ENCODE results near the gene AQP4.

The AQP4 gene

GRCh38 chr18:26893996-26894395 lies 28.5 kb upstream of the AQP4 start:
- no peaks in the 10 kb centered on the region for H3K9me3 ChIP-seq (ENCODE audit: control extremely low read depth in 1 of 5, control insufficient read depth in 4 of 5, insufficient read depth in 2 of 5, low read depth in 1 of 5, low read length in 4 of 5)
- POLR2A ChIA-PET: no interaction called here
- no peak overlapping the region for H3K4me3 ChIP-seq (ENCODE audit: control insufficient read depth in 1 of 7, extremely low read depth in 1 of 7, insufficient read depth in 4 of 7, low read depth in 2 of 7, low read length in 6 of 7)
- H3K27ac ChIP-seq (ENCODE audit: insufficient read depth in 1 of 2, low read depth in 1 of 2, low read length in 2 of 2, poor library complexity in 1 of 2, severe bottlenecking in 2 of 2): no peak overlapping the region
- CTCF ChIA-PET: no interaction called here
- H3K4me1 ChIP-seq (ENCODE audit: control extremely low read depth in 1 of 4, control insufficient read depth in 4 of 4, insufficient read depth in 4 of 4, low read length in 3 of 4): no peaks in the 10 kb centered on the region
- WGBS (ENCODE audit: insufficient coverage): 81% methylated on average over 4 of the region's 6 CpGs
- DNase-seq: no peak
- H3K27me3 ChIP-seq (replicated peaks in 2 of 5; ENCODE audit: control insufficient read depth in 4 of 5, insufficient read depth in 5 of 5, low read length in 4 of 5): no peaks in the 10 kb centered on the region
- H3K36me3 ChIP-seq (ENCODE audit: control insufficient read depth in 4 of 4, insufficient read depth in 4 of 4, low read length in 3 of 4): no peaks in the 10 kb centered on the region

GRCh38 chr18:26888259-26888658 lies 22.8 kb upstream of the AQP4 start:
- Histone ChIP-seq H3K9me3 (ENCODE audit: control extremely low read depth in 1 of 5, control insufficient read depth in 4 of 5, insufficient read depth in 2 of 5, low read depth in 1 of 5, low read length in 4 of 5) (no peaks in the 10 kb centered on the region), H3K27me3 (replicated peaks in 2 of 5; ENCODE audit: control insufficient read depth in 4 of 5, insufficient read depth in 5 of 5, low read length in 4 of 5) (peaks cover 0 to 5% (median 2%) of the 10 kb centered on the region in 5 experiments), H3K27ac (ENCODE audit: insufficient read depth in 1 of 2, low read depth in 1 of 2, low read length in 2 of 2, poor library complexity in 1 of 2, severe bottlenecking in 2 of 2) (no peak overlapping the region), H3K36me3 (ENCODE audit: control insufficient read depth in 4 of 4, insufficient read depth in 4 of 4, low read length in 3 of 4) (no peaks in the 10 kb centered on the region), H3K4me1 (ENCODE audit: control extremely low read depth in 1 of 4, control insufficient read depth in 4 of 4, insufficient read depth in 4 of 4, low read length in 3 of 4) (no peaks in the 10 kb centered on the region), H3K4me3 (ENCODE audit: control insufficient read depth in 1 of 7, extremely low read depth in 1 of 7, insufficient read depth in 4 of 7, low read depth in 2 of 7, low read length in 6 of 7) (no peak overlapping the region)
- CTCF ChIA-PET: no interaction called here
- no peak for DNase-seq
- POLR2A ChIA-PET: no interaction called here
- 97% methylated on average over 4 of the region's 4 CpGs for WGBS (ENCODE audit: insufficient coverage)

- Histone ChIP-seq H3K4me1 (ENCODE audit: control extremely low read depth in 1 of 4, control insufficient read depth in 4 of 4, insufficient read depth in 4 of 4, low read length in 3 of 4) (no peaks in the 10 kb centered on the region), H3K27ac (ENCODE audit: insufficient read depth in 1 of 2, low read depth in 1 of 2, low read length in 2 of 2, poor library complexity in 1 of 2, severe bottlenecking in 2 of 2) (no peak overlapping the region), H3K27me3 (replicated peaks in 2 of 5; ENCODE audit: control insufficient read depth in 4 of 5, insufficient read depth in 5 of 5, low read length in 4 of 5) (no peaks in the 10 kb centered on the region), H3K36me3 (ENCODE audit: control insufficient read depth in 4 of 4, insufficient read depth in 4 of 4, low read length in 3 of 4) (no peaks in the 10 kb centered on the region), H3K4me3 (ENCODE audit: control insufficient read depth in 1 of 7, extremely low read depth in 1 of 7, insufficient read depth in 4 of 7, low read depth in 2 of 7, low read length in 6 of 7) (no peak overlapping the region), H3K9me3 (ENCODE audit: control extremely low read depth in 1 of 5, control insufficient read depth in 4 of 5, insufficient read depth in 2 of 5, low read depth in 1 of 5, low read length in 4 of 5) (no peaks in the 10 kb centered on the region)
- ChIA-PET CTCF (no interaction called here), POLR2A (no interaction called here)
- 90% methylated on average over 2 of the region's 2 CpGs for WGBS (ENCODE audit: insufficient coverage)
- no peak for DNase-seq
Observed at GRCh38 chr18:26875040-26875654, 9.6 kb upstream of the AQP4 start.

- CTCF ChIA-PET: no interaction called here
- H3K27ac ChIP-seq (ENCODE audit: insufficient read depth in 1 of 2, low read depth in 1 of 2, low read length in 2 of 2, poor library complexity in 1 of 2, severe bottlenecking in 2 of 2): no peak overlapping the region
Observed at GRCh38 chr18:26874283-26874682, 8.8 kb upstream of the AQP4 start.

GRCh38 chr18:26869640-26870039 lies 4.1 kb upstream of the AQP4 start:
- Histone ChIP-seq H3K4me3 (ENCODE audit: control insufficient read depth in 1 of 7, extremely low read depth in 1 of 7, insufficient read depth in 4 of 7, low read depth in 2 of 7, low read length in 6 of 7) (no peak overlapping the region), H3K27me3 (replicated peaks in 2 of 5; ENCODE audit: control insufficient read depth in 4 of 5, insufficient read depth in 5 of 5, low read length in 4 of 5) (peaks cover 0 to 28% (median 6%) of the 10 kb centered on the region in 5 experiments), H3K9me3 (ENCODE audit: control extremely low read depth in 1 of 5, control insufficient read depth in 4 of 5, insufficient read depth in 2 of 5, low read depth in 1 of 5, low read length in 4 of 5) (no peaks in the 10 kb centered on the region), H3K27ac (ENCODE audit: insufficient read depth in 1 of 2, low read depth in 1 of 2, low read length in 2 of 2, poor library complexity in 1 of 2, severe bottlenecking in 2 of 2) (no peak overlapping the region), H3K4me1 (ENCODE audit: control extremely low read depth in 1 of 4, control insufficient read depth in 4 of 4, insufficient read depth in 4 of 4, low read length in 3 of 4) (no peaks in the 10 kb centered on the region), H3K36me3 (ENCODE audit: control insufficient read depth in 4 of 4, insufficient read depth in 4 of 4, low read length in 3 of 4) (no peaks in the 10 kb centered on the region)
- 17% methylated on average over 1 of the region's 1 CpG for WGBS (ENCODE audit: insufficient coverage)
- POLR2A ChIA-PET: no interaction called here
- peak; percentile 4 to 41 (median 17) for DNase-seq
- CTCF ChIA-PET: no interaction called here

More at GRCh38 chr18:26874283-26874682, 8.8 kb upstream of the AQP4 start:
- POLR2A ChIA-PET: no interaction called here
- H3K9me3 ChIP-seq (ENCODE audit: control extremely low read depth in 1 of 5, control insufficient read depth in 4 of 5, insufficient read depth in 2 of 5, low read depth in 1 of 5, low read length in 4 of 5): no peaks in the 10 kb centered on the region
- no peak overlapping the region for H3K4me3 ChIP-seq (ENCODE audit: control insufficient read depth in 1 of 7, extremely low read depth in 1 of 7, insufficient read depth in 4 of 7, low read depth in 2 of 7, low read length in 6 of 7)
- H3K4me1 ChIP-seq (ENCODE audit: control extremely low read depth in 1 of 4, control insufficient read depth in 4 of 4, insufficient read depth in 4 of 4, low read length in 3 of 4): no peaks in the 10 kb centered on the region
- DNase-seq: no peak
- H3K27me3 ChIP-seq (replicated peaks in 2 of 5; ENCODE audit: control insufficient read depth in 4 of 5, insufficient read depth in 5 of 5, low read length in 4 of 5): no peaks in the 10 kb centered on the region
- no peaks in the 10 kb centered on the region for H3K36me3 ChIP-seq (ENCODE audit: control insufficient read depth in 4 of 4, insufficient read depth in 4 of 4, low read length in 3 of 4)

GRCh38 chr18:26868968-26869586 lies 3.6 kb upstream of the AQP4 start:
- POLR2A ChIA-PET: no interaction called here
- Histone ChIP-seq H3K4me1 (ENCODE audit: control extremely low read depth in 1 of 4, control insufficient read depth in 4 of 4, insufficient read depth in 4 of 4, low read length in 3 of 4) (no peaks in the 10 kb centered on the region), H3K9me3 (ENCODE audit: control extremely low read depth in 1 of 5, control insufficient read depth in 4 of 5, insufficient read depth in 2 of 5, low read depth in 1 of 5, low read length in 4 of 5) (no peaks in the 10 kb centered on the region), H3K27me3 (replicated peaks in 2 of 5; ENCODE audit: control insufficient read depth in 4 of 5, insufficient read depth in 5 of 5, low read length in 4 of 5) (peaks cover 0 to 33% (median 12%) of the 10 kb centered on the region in 5 experiments), H3K36me3 (ENCODE audit: control insufficient read depth in 4 of 4, insufficient read depth in 4 of 4, low read length in 3 of 4) (no peaks in the 10 kb centered on the region), H3K4me3 (ENCODE audit: control insufficient read depth in 1 of 7, extremely low read depth in 1 of 7, insufficient read depth in 4 of 7, low read depth in 2 of 7, low read length in 6 of 7) (no peak overlapping the region), H3K27ac (ENCODE audit: insufficient read depth in 1 of 2, low read depth in 1 of 2, low read length in 2 of 2, poor library complexity in 1 of 2, severe bottlenecking in 2 of 2) (no peak overlapping the region)
- DNase-seq: no peak
- 100% methylated on average over 2 of the region's 6 CpGs for WGBS (ENCODE audit: insufficient coverage)
- CTCF ChIA-PET: no interaction called here

GRCh38 chr18:26867471-26867870 lies 2.0 kb upstream of the AQP4 start:
- CTCF ChIA-PET: interaction anchor here (1.5 kb wide), 1 partner anchor 16 kb away, joined by 3 read pairs; no protein-coding TSS in a partner anchor
- no peaks in the 10 kb centered on the region for H3K9me3 ChIP-seq (ENCODE audit: control extremely low read depth in 1 of 5, control insufficient read depth in 4 of 5, insufficient read depth in 2 of 5, low read depth in 1 of 5, low read length in 4 of 5)
- peaks cover 0 to 10% (median 3%) of the 10 kb centered on the region in 4 experiments for H3K4me1 ChIP-seq (ENCODE audit: control extremely low read depth in 1 of 4, control insufficient read depth in 4 of 4, insufficient read depth in 4 of 4, low read length in 3 of 4)
- 98% methylated on average over 4 of the region's 4 CpGs for WGBS (ENCODE audit: insufficient coverage)
- POLR2A ChIA-PET: no interaction called here
- no peaks in the 10 kb centered on the region for H3K36me3 ChIP-seq (ENCODE audit: control insufficient read depth in 4 of 4, insufficient read depth in 4 of 4, low read length in 3 of 4)
- H3K27ac ChIP-seq (ENCODE audit: insufficient read depth in 1 of 2, low read depth in 1 of 2, low read length in 2 of 2, poor library complexity in 1 of 2, severe bottlenecking in 2 of 2): no peak overlapping the region
- no peak for DNase-seq
- peaks cover 1 to 49% (median 23%) of the 10 kb centered on the region in 5 experiments for H3K27me3 ChIP-seq (replicated peaks in 2 of 5; ENCODE audit: control insufficient read depth in 4 of 5, insufficient read depth in 5 of 5, low read length in 4 of 5)
- H3K4me3 ChIP-seq (ENCODE audit: control insufficient read depth in 1 of 7, extremely low read depth in 1 of 7, insufficient read depth in 4 of 7, low read depth in 2 of 7, low read length in 6 of 7): no peak overlapping the region

Data from common myeloid progenitor, CD34-positive (primary cell).